Hematopoietic multipotent progenitor cell (in vitro differentiated cells): ENCODE results near the gene PARVB. TPM values are rescaled to one million over a fixed set of nuclear protein-coding genes. Genes with fewer than 3 reads are reported as not detected.

ENCODE experiments used
- total RNA-seq: library from RNA; depleted of rRNA; stranded (reverse); fragments of >200 nt; gene quantifications from one replicate; pipeline ENCODE4 v1.2.3, GENCODE V29; 2012

Gene PARVB
- total RNA-seq, 1 donor: 52.8 TPM

Other genes with a start within 250 kb of the PARVB start
- 0.54 TPM for gene EFCAB6, start 212.0 kb upstream of the PARVB start, total RNA-seq
- gene SULT4A1, start 161.8 kb upstream of the PARVB start, total RNA-seq: under 0.01 TPM
- not detected for gene PNPLA5, start 132.3 kb upstream of the PARVB start, total RNA-seq
- gene PNPLA3, start 100.5 kb upstream of the PARVB start, total RNA-seq: under 0.01 TPM
- 22.4 TPM for gene SAMM50, start 68.9 kb upstream of the PARVB start, total RNA-seq
- gene PARVG, start 156.6 kb downstream of the PARVB start, total RNA-seq: 133 TPM